Heart left ventricle (tissue), 13 donors: ENCODE results near the gene CCR6.

Experiments used
- POLR2A ChIP-seq, 2 donors: fragments of 450-650 bp; IDR thresholded peaks; one replicate each; pipeline ENCODE4 v1.6.1; 2017; ENCODE audit warnings: antibody characterized with exemption in 2 of 2, mild to moderate bottlenecking in 2 of 2, moderate library complexity in 2 of 2
- TF ChIP-seq, protein P1 (sequence below), 12 donors: fragments of 200-600 bp; sonication (generic) in 4 of 12; IDR thresholded peaks; one replicate each; pipeline versions ENCODE4 v1.5.0 to v1.8.0; 2018 to 2022; ENCODE audit warnings: antibody characterized with exemption in 12 of 12, mild to moderate bottlenecking in 5 of 12
- donor health status: ischemic (EF 13 %, LVEDD 7.1; RV severe dilation, severe dysfunction).
- donor health status: DM: no; HTN: yes; CAD: no.
- donor health status: DM: no; HTN: no; CAD: no.
- donor health status: ischemic (EF 25% LVEDD 6.9; RV normal size, moderate dysfunction).
- donor health status: ischemic (EF 25% LVEDD 5.7; RV mildly dilated, moderate dysfunction).
- donor health status: ischemic (EF 35%, LVEDD 5.7; RV mildly dilated, moderate dysfunction).
- donor health status: nonischemic (EF 11% LVEDD 7.7; RV severe dilation, severe dysfunction).
- donor health status: DM: yes; HTN: yes; CAD: no.
- donor health status: PGD.
- donor health status: ischemic (EF 29% LVEDD 5.4; RV normal size, mild dysfunction).
- donor health status: nonischemic (EF 23%, LVEDD 6.1; RV moderate dilation, normal function).

DNA sequence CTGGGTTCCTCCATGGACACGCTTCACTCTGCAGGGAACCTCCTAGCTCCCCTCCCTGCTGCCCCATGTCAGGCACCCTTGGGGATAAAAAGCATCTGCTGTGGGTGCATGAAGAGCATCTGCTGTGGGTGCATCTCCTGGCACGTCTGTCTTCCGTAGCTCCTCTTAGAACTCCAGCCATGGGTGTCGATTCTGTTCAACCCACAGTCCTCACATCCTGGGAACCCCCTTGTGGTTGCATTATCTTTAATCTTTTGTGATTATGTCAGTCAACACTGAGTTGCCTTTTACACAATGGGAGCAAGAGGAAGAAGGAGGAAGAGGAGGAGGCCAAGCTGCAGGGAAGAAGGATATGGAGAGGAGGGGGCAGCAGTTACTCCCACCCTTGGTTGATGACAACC lies 24.1 kb upstream of the CCR6 start:
- TF ChIP-seq, protein P1, sequence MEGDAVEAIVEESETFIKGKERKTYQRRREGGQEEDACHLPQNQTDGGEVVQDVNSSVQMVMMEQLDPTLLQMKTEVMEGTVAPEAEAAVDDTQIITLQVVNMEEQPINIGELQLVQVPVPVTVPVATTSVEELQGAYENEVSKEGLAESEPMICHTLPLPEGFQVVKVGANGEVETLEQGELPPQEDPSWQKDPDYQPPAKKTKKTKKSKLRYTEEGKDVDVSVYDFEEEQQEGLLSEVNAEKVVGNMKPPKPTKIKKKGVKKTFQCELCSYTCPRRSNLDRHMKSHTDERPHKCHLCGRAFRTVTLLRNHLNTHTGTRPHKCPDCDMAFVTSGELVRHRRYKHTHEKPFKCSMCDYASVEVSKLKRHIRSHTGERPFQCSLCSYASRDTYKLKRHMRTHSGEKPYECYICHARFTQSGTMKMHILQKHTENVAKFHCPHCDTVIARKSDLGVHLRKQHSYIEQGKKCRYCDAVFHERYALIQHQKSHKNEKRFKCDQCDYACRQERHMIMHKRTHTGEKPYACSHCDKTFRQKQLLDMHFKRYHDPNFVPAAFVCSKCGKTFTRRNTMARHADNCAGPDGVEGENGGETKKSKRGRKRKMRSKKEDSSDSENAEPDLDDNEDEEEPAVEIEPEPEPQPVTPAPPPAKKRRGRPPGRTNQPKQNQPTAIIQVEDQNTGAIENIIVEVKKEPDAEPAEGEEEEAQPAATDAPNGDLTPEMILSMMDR (IDR thresholded peaks at IDR 0.05) = no peak
- TF ChIP-seq POLR2A (IDR thresholded peaks at IDR 0.05) = no peak
